Esophagus muscularis mucosa (tissue), 4 donors: ENCODE results near the gene PNMA6E.

Experiments used
- EP300 ChIP-seq: sonication (generic); formaldehyde crosslinking; IDR thresholded peaks from one replicate; pipeline ENCODE4 v1.6.1; 2017; ENCODE audit warnings: antibody characterized with exemption
- POLR2A ChIP-seq: fragments of 450-650 bp; IDR thresholded peaks from one replicate; pipeline ENCODE4 v1.6.1; 2017; ENCODE audit warnings: antibody characterized with exemption, moderate library complexity, mild to moderate bottlenecking, low read depth
- POLR2AphosphoS5 ChIP-seq, 2 donors: sonication (generic); formaldehyde crosslinking; IDR thresholded peaks; one replicate each; pipeline ENCODE4 v1.6.1; 2017; ENCODE audit warnings: antibody characterized with exemption in 2 of 2
- TF ChIP-seq, protein P1 (sequence below), 3 experiments: fragments of 200-600 bp in 2 of 3; fragments of 450-650 bp in 1 of 3; sonication (generic) in 2 of 3; IDR thresholded peaks; one replicate each; pipeline ENCODE4 v1.5.1; 2017 to 2019; ENCODE audit warnings: antibody characterized with exemption in 3 of 3, mild to moderate bottlenecking in 2 of 3, moderate library complexity in 1 of 3

DNA sequence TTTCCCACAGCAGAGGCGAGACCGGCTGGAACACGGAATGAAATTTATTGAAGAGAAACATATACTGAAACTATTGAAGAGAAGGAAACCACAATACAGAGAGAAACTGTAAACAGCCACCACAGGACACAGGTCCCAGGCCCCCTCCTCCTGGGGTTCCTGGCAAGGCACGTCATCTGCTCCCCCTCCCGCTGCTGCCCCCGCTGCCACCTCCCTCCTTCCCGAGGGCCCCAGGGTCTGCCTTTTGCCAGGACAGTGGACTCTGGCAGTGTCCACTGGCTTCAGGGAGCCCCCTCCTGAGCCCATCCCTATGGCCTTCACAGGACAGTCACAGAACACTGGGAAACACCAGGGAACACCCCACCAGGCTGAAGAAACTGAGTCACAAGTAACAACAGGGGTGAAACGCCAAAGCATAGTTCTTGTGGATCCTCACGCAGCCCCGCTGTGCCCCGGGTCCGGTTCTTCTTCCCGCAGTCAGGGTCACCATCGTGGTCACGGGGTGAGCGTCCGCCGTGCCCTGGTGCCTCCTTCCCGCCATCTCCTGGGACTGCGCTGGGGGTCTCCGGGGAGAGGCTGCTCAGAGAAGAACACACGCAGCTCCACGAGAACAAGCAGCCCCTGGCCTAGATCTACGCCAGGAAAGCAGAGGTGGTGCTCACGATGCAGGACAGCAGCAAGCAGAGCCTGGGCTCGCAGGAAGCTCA, 5.4 kb downstream of the PNMA6E start:
- TF ChIP-seq, protein P1, sequence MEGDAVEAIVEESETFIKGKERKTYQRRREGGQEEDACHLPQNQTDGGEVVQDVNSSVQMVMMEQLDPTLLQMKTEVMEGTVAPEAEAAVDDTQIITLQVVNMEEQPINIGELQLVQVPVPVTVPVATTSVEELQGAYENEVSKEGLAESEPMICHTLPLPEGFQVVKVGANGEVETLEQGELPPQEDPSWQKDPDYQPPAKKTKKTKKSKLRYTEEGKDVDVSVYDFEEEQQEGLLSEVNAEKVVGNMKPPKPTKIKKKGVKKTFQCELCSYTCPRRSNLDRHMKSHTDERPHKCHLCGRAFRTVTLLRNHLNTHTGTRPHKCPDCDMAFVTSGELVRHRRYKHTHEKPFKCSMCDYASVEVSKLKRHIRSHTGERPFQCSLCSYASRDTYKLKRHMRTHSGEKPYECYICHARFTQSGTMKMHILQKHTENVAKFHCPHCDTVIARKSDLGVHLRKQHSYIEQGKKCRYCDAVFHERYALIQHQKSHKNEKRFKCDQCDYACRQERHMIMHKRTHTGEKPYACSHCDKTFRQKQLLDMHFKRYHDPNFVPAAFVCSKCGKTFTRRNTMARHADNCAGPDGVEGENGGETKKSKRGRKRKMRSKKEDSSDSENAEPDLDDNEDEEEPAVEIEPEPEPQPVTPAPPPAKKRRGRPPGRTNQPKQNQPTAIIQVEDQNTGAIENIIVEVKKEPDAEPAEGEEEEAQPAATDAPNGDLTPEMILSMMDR (IDR thresholded peaks at IDR 0.05), result no peak
- TF ChIP-seq POLR2AphosphoS5 (IDR thresholded peaks at IDR 0.05) (no peak), EP300 (no peak), POLR2A (no peak)
